Activated CD8-positive, alpha-beta memory T cell treated with anti-CD3 and anti-CD28 coated beads, Interleukin-2, amount 50 U/mL, for 1 hour (primary cell): Measurements from ENCODE around the gene SAMD14.

Experiments used
- DNase-seq: peaks from one replicate; pipeline ENCODE4 v3.0.0-alpha.2; 2020; ENCODE audit errors: extremely low read depth

SAMD14 gene

DNA sequence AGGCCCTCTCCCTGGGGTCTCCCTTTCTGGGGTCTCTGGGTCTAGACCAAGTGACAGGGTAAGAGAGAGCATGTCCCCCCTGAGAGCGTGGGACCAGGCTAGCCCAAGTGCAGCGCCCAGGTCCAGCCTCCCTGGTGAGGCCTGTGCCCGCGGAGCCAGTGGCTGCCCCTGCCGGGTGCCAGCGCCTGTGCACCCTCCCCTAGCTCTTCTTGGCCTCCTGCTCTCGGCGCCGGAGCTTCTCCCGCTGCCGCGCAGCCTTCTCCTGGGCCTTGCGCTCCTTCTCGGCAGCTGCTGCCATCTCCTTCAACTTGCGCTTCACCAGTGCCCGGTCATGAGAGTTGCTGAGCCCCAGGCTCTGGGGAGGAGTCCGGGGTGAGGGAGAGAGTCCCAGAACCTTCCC is 17.3 kb downstream of the SAMD14 start:
- DNase-seq, result no peak

DNA sequence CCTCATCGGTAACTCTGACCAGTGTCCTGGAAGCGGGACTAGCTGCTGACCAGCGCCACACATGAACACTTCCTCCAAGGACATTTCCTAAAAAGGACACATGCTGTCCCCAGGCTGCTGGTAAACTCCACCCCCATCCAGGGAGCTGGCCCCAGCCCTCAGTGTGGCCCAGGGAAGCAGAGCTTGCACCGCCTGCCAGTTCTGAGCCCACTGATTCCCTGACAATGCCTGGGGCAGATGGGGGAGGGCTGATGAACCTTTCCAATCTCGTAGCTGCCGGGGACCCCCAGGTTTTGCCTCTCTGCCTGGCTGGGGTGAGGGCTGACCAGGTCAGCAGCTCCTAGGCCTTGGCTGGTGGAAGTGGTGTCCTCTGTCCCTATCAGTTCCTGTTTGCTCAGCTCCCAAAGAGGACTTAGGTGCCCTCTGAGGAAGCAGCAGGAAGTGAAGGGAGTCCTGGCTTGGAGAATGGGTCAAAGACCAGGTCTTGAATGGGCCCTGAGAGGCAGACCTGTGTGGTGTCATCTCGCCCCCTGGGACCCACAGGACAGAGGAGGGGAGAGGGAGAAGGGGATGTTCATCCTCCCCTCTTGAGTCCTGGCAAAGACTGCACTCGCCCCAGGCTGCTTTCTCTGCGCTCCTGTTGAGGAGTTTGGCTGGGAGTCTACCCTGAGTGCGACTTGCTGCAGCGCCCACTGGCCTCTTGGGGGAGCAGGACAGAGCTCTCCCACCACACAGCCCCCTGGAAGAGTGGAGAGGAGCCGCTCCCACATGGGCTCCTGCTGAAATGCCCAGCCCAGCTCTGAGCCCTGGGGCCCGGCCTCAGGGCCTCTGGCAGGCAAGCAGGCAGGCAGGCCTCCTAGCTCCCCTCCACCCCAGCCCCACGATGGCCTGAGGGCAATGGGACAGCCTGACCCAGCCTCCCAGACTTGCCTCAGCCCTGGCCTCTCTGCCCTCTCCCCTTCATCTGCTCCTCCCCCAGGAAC is 18.0 kb downstream of the SAMD14 start:
- no peak for DNase-seq

DNA sequence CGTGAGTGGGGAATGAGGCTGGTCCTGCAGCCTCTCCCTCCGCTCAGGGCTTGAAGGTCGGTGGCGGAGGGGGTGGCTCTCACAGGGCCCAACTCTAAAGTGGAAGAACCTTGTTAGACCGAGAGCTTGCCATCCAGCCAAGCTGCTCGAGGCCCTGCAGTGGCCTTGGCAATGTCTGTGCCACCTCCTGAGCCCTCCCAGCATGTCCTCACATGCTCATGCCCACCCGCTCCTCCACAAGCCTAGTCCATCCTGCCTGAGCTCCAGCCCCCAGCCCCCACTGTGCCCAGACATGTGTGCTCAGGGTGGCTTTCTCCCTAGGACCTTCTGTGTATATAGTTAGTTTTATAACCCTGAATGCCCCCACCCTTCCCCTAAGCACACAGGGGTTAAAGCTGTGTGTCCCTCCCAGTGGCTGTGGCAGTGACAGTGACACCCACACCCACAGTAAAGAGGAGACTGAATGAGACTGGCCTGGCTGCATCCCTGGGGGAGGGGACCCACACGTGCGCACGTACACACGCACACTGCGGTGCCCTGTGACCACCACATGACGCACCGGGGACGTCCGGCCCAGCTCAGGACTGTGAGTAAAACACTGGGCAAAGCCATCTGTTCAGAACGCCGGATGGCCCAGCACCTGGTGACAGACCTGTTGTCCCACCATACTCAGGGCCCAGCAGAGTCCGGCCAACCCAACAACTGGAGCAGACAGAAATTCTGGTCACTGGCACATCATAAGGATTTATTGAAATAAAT is 19.2 kb downstream of the SAMD14 start:
- DNase-seq, result no peak

DNA sequence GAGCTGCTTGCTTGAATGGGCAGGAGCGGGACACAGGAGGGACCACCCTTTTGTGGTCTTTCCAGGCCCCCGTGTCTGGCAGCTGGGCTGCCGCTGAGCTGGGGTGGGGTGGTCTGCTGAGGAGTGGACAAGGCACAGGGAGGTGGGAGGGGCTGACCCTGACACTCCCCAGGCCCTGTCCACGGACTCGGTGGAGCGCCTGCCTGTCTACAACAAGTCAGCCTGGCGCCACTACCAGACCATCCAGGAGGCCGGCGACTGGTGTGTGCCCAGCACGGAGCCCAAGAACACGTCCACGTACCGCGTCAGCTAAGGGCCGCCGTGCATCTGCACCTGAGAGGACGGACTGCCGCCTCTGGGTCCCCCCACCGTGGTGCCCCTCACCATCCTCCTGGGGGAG is 20.2 kb downstream of the SAMD14 start:
- no peak for DNase-seq

DNA sequence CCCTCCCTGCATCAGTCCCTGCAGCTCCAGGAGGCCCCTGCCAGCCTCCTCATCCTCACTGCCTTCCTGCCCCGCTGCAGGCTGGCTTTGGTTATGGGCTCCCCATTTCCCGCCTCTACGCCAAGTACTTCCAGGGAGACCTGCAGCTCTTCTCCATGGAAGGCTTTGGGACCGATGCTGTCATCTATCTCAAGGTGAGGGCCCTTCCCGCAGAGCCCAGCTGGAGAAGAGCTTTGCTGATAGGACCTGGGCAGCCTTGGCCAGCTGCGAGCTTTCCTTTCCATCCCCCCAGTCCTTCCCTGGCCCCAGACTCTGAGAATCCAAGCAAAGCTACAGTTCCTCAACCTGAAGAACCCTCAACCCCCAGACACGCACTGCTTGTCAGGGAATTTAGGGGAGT is 20.8 kb downstream of the SAMD14 start:
- no peak for DNase-seq

DNA sequence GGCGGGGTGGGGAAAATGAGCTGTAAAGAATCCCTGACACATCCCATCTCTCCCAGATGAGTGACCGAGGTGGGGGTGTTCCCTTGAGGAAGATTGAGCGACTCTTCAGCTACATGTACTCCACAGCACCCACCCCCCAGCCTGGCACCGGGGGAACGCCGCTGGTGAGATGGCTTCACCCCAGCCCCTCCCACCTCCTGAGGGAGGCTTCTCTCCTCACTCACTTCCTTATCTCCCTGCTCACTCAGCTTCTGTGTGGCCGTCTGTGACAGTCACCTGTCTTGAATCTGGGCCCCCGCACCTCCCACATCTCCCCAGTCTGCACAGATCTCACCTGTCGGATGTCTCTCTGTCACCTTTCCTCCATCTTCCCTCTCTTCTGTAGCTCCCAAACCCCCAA is 21.4 kb downstream of the SAMD14 start:
- no peak for DNase-seq

DNA sequence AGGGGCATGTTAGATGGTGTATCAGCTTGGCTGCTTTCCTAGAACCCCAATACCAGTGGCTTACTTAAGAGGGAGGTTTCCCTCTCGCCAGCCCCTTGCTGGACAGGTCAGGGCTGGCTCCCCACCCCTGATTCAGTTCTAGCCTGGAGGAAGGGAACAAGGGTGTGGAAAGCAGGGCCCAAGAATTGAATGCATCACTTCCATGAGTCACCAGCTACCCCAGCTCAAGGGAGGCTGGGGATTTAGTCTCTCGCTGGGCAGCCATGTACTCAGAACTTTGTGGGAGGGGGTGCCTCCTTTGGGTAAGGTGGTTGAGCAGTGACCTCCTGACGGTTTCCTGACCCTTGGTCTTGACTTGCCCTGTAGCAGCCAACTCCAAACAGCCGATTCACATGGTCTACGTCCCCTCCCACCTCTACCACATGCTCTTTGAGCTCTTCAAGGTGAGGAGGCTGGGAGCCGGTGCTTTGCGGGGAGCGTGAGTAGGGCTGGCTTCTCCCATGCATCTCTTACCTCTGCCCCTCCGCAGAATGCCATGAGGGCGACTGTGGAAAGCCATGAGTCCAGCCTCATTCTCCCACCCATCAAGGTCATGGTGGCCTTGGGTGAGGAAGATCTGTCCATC is 22.1 kb downstream of the SAMD14 start:
- DNase-seq, result no peak

DNA sequence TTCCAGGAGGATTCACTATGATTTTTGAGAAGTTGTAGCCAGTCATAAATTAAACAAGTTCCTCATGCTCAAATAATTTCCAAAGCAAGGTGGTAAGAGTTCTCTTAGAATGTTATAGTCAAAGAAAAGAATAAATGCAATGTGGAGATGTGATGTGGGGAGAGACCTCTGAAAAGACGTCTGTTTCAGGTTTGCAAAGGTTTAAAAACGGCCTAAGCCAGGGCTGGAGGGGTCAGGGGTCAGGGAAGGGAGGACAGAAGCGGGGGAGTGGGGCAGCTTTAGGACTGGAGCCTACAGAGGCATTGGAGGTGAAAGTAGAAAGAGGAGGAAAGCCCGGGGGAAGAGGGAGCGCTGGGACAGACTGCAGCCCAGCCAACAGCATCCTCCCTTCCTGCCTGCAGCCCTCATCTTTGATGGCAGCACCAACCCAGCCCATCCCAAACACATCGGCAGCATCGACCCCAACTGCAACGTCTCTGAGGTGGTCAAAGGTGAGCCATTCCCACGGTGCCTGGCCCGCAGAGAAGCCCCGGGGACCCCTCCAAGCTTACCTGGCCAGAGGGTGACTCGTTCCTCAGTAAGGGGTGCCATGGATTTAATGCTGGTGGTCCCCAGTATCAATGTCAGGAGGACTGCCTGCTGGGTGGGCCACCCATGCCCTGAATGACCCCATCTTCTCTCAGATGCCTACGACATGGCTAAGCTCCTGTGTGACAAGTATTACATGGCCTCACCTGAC is 23.4 kb downstream of the SAMD14 start:
- no peak for DNase-seq

DNA sequence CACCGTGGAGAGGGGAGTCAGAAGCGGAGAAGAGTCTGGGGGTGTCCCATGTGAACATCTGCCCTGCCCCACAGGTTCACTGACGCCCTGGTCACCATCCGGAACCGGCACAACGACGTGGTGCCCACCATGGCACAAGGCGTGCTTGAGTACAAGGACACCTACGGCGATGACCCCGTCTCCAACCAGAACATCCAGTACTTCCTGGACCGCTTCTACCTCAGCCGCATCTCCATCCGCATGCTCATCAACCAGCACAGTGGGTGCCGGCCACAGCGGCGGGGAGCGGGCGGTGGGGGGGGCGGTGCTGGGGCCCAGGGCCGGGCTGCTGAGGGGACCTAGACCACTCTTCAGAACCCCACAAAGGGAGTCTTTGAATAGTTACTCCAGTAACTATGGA is 24.1 kb downstream of the SAMD14 start:
- no peak for DNase-seq

DNA sequence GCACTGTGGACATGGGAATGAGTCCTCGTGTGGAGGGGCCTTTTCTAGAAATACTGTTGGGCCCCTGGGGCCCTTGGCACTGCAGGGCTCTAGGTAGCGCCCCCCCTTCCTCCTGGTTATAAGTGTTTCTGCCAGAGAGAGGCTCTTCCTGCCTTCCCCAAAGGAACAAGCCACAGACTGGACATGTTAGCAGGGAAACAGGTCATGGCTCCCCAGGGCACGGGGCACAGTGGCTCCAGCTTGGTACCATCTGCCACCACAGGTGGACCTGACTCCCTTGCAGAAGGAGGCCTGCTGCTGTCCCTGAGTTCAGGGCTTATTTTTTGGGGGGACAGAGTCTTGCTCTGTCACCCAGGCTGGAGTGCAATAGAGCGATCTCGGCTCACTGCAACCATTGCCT is 26.0 kb downstream of the SAMD14 start:
- no peak for DNase-seq

DNA sequence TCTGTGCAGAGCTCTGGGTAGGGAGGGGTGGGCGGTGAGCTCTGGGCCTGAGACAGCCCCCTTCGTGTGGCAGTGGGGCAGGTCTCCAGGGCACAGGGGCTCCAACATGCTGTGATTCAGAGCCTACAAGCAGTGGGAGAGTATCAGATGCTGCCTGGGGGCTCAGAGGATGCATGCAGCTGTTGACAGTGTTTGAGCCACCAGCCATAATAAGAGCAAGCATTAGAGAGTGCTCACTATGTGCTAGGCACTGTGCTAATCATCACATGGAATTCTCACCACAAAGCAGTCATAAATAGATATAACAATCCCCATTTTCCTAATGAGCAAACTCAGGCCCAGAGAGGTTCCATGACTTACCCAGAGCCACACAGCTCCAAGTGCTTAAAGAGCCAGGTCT is 26.7 kb downstream of the SAMD14 start:
- no peak for DNase-seq

DNA sequence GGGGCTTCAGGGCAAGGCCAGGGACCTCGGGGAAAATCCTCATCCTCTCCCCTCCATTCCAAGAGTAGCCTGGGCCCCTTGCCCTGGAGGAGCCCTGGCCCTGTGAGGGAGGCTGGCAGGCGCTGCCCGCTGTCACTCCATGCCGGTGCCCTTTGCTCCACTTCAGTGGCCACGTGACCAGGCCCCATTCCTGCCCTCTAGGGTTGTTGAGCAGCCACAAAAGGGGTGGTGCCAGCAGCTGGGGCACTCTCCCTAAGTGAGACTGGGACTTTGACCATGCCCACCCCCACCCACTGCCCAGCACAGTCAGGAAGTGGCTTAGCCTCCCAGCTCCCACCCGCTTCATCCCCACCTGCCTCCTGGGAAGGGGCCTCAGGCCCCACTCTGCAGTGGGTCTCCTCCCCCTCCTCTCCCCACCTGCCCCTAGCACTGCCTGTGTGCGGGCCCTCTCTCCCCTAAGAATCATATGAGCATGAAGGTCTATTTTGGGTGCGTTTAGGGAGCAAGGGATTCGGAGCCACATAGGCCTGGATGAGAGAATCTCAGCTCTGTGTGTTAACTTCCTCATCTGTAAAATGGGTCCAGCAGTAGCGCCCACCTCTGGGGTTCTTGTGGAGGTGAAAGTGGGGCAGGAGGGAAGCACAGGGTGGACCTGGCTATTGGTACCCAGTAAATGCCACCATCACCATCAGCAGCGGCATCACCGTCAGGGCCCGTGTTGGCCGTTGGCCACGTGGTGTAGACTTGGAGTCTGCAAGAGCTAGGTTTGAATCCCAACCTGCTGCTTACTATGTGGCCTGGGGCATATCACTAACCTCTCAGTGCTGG is 27.6 kb downstream of the SAMD14 start:
- no peak for DNase-seq

DNA sequence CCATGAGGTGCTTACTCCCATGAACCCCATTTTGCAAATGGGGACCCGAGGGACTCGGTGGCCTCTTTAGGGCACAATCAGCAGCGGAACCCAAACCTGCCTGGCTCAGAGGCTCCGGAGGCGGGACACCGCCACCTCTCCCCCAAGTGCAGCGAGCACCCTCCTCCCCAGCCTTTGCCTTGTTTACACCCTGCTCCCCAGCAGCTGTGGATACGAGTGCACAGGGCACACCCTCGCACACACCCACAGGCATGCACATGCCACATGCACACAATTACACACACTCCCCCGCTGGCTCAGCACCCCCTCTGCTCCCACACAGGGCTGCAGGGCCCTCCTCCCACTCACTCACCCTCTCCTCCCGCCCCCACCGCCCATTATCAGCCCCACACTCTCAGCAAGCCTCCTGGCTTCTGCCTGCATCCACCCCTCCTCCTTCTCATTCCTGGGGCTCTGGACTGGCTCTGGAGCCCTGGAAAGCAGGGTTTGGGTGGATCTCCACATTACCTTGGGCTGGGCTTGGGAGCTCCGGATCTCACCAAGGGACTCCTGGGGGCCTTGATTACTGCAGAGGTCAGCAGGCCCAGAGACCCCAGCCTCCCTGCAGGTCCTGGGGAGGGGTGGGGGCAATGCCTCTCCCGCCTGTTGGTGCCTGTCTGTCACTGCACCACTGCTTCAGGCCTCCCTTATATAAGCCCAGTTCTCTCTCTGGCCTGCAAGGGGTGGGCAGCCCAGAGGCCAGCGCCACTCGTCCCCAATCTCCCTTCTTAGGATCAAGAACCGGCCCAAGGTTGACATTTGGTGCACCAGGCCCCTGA is 28.4 kb downstream of the SAMD14 start:
- DNase-seq, result no peak

DNA sequence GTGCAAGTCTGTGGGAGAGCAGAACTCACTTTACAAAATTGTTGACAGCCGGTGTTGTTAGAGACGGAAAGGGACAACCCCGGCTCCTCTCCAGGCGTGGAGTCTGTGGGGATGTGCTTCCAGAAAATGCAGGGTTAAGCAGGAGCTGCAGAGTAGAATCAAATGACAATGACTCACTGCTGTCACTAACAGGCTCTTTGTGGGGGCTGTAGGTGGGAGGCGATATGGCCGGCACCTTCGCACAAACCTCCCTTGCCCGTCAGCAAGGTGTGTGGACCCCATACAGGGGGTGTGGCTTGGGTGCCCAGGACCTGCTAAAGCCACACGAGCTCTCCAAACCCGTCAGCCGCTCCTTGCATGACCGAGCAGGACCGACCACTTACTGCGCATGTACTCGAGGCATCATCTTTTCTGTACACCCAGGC is 29.0 kb downstream of the SAMD14 start:
- DNase-seq, result no peak

DNA sequence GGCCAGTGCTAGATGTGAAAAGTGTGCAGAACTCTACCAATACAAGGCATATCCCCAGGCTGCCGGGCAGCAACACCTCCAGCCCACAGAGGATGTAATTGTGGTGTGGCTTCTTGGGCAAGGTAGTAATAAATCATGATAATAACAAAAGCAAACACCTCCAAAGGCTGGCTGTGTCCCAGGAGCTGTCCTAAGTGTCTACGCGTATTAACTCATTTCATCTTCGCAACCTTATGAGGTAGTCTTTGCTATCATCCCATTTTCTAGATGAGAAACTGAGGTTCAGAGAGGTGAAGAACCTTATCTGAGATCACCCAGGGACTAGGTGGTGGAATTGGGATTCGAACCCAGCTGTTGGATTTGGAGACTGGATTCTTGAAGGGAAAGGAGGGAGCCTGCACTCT is 29.5 kb downstream of the SAMD14 start:
- DNase-seq, result no peak

DNA sequence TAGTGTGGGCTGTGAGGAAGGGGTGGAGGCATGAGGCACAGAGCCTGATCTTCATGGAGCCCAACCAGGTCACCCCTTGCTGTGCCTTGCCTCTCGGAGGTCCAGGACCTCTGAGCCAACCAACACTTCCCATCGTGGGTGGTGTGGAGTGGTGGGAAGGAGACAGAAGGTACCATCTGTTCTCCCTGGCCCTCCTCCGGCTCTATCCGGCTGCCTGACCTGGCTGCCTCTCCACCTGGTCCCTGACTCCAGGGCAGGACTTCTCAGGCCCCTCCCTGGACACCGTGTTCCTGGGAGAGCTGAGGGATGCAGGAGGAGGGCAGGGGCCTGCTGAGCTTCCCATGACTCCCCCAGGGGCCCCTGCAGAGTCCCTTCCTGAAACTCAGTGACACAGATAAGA is 31.0 kb downstream of the SAMD14 start:
- no peak for DNase-seq

DNA sequence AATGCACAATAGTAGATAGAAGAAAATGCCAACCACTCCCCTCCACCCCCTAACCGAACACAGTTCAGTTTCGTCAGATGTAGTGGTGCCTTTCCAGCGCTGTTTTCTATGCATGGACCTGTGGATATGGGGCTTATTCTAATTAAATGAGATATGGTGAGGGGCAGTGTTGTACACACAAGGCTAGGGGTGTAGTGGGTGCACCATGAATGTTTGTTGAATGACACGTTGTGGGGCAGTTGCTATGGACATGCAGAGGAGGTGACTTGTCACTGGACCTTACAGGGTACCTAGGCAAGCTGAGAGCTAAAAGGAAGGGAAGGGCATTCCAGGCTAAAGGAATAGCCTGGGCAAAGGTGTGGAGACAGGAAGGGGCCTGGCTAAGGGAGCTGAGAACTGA is 31.4 kb downstream of the SAMD14 start:
- DNase-seq, result no peak

DNA sequence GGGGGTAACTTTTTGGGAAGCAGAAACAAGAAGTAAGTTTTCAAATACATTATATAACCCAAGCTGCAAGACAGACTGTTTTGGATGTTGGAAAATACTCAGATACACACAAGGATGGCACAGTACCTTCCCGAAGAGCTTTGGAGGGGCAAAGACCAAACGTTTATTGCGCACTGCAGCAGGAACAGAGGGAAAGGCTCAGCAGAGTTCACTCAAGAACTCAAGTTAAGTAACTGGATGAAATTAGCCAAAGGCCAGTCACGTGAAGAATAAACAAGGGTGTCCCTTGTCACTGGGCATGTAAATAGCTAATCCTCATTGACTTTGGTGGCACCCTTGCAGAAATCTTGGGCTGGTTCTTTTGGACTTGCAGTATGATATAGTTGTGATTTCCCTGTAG is 32.0 kb downstream of the SAMD14 start:
- no peak for DNase-seq

DNA sequence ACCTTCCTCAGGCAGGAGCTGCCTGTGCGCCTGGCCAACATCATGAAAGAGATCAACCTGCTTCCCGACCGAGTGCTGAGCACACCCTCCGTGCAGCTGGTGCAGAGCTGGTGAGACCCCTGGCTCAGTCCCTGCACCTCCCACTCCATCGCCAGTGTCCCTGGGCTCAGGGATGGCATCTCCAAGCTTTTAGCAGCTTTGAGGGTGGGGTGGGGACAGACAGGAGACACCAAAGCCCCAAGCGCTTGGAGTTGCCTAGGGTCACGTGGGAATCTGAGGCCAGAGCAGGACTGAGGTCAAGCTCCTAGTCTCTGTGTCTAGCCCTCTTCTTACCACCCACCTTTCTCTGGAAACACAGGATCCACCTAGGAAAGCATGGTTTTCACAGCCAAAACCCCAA is 32.5 kb downstream of the SAMD14 start:
- DNase-seq, result no peak

DNA sequence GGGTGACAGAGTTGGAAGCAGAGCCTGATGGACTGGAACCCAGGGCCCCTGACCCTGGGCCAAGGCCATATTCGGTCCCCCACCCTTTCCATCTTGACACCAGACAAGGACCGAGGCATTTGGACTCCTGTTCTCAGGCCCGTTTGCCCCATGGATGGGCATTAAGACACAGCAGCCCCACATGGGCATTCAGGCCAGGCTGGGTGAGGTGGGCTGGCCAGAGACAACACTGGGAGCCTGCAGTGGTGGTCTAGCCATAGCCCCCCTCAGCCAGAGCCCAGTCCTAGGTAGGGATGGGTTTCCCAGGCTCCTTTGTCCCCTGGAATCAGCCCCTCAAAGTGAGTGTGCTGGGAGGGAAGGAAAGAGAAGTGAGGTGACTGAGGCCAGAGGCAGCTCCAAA is 33.2 kb downstream of the SAMD14 start:
- DNase-seq, result no peak
